Measurements from ENCODE around the gene MACROD1. TPM values are rescaled to one million over a fixed set of nuclear protein-coding genes. Genes with fewer than 3 reads are reported as not detected.

MACROD1 gene
- polyA plus RNA-seq, 4 donors, result 13.1 to 137 (median 17.8) TPM

DNA sequence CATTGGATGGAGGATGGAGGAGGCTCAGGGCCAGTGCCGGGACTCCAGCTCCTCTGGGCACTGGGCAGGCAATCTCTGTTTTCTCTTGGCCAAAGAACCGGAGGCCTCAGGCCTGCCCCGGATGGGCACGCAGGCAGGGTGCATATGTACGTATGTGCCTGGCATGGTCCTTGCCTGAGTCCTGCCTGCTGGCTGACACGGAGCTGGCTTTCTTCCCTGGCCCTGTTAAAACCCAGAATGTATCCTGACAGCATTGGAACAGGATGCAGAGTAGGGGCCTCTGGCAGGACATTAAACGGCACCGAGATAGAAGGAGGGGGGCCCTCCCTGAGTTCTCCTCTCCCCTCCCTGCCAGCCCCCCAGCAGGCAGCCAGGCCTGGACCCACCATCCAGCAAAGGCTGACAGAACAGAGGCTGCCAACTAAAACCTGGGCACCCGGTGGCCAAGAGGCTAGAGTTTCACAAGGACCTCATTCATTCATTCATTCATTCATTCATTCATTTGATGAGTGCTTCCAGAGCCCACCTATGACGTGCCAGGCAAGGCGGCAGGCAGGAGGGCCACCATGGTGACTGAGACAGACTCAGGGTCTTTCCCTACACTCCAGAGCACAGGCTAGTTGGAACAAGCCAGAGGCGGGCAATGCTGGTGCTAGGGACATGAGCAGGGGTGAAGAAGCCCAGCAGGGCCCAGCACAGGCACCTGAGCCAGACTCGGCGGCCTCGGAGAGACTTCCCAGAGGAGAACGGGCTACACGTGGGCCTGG, 101.4 kb downstream of the MACROD1 start:
- no peak for FAIRE-seq
- H3K9me3 ChIP-seq (ENCODE audit: control insufficient read depth in 2 of 2, insufficient read depth in 1 of 2, low read depth in 1 of 2, low read length in 1 of 2), result no peaks in the 10 kb centered on the region

DNA sequence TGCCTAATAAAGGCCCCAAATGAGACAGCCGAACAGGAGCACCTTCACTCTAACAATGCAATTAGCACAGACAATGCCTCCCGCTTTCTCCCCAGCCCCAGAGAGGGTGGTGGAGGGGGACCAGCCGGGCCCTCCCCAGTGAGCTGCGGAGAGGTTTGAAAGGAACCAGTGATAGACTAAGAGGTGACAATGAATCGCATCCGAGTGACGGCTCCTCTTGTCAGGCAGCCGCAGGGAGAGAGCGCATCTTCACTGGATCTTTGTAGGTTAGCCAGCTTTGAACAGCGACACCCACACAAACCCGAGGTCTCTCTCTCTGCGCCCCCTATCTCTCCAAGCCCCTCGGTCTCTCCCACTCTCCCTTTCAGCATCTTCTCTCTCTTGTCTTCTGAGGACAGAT, 102.1 kb downstream of the MACROD1 start:
- H3K36me3 ChIP-seq (ENCODE audit: control insufficient read depth in 3 of 3, insufficient read depth in 2 of 3, low read depth in 1 of 3, low read length in 3 of 3), result peaks cover 0 to 6% (median 0%) of the 10 kb centered on the region in 3 donors
- no peak overlapping the region for H3K27ac ChIP-seq (ENCODE audit: low read depth in 1 of 3, low read length in 2 of 3)
- FAIRE-seq (no peak), DNase-seq (no peak)
- no peaks in the 10 kb centered on the region for H3K9me3 ChIP-seq (ENCODE audit: control insufficient read depth in 2 of 2, insufficient read depth in 1 of 2, low read depth in 1 of 2, low read length in 1 of 2)
- peaks cover 0 to 12% (median 0%) of the 10 kb centered on the region in 3 donors for H3K4me1 ChIP-seq (ENCODE audit: control insufficient read depth in 3 of 3, insufficient read depth in 2 of 3, low read depth in 1 of 3, low read length in 2 of 3)
- H3K4me3 ChIP-seq (ENCODE audit: low read depth in 1 of 3, low read length in 3 of 3), result no peak overlapping the region
- peaks cover 0 to 25% (median 9%) of the 10 kb centered on the region in 3 donors for H3K27me3 ChIP-seq (ENCODE audit: control insufficient read depth in 3 of 3, insufficient read depth in 3 of 3, low read length in 3 of 3)
- WGBS, 3 donors, result 91 to 96% (median 93%) methylated on average over 13 of the region's 13 CpGs

More for the DNA sequence above, 101.4 kb downstream of the MACROD1 start:
- Histone ChIP-seq H3K27ac (ENCODE audit: low read depth in 1 of 3, low read length in 2 of 3) (no peak overlapping the region), H3K27me3 (ENCODE audit: control insufficient read depth in 3 of 3, insufficient read depth in 3 of 3, low read length in 3 of 3) (peaks cover 0 to 26% (median 9%) of the 10 kb centered on the region in 3 donors), H3K4me3 (ENCODE audit: low read depth in 1 of 3, low read length in 3 of 3) (no peak overlapping the region), H3K4me1 (ENCODE audit: control insufficient read depth in 3 of 3, insufficient read depth in 2 of 3, low read depth in 1 of 3, low read length in 2 of 3) (peaks cover 0 to 16% (median 0%) of the 10 kb centered on the region in 3 donors), H3K36me3 (ENCODE audit: control insufficient read depth in 3 of 3, insufficient read depth in 2 of 3, low read depth in 1 of 3, low read length in 3 of 3) (peaks cover 0 to 6% (median 0%) of the 10 kb centered on the region in 3 donors)
- no peak for DNase-seq
- WGBS, 3 donors, result 88 to 93% (median 89%) methylated on average over 17 of the region's 17 CpGs

DNA sequence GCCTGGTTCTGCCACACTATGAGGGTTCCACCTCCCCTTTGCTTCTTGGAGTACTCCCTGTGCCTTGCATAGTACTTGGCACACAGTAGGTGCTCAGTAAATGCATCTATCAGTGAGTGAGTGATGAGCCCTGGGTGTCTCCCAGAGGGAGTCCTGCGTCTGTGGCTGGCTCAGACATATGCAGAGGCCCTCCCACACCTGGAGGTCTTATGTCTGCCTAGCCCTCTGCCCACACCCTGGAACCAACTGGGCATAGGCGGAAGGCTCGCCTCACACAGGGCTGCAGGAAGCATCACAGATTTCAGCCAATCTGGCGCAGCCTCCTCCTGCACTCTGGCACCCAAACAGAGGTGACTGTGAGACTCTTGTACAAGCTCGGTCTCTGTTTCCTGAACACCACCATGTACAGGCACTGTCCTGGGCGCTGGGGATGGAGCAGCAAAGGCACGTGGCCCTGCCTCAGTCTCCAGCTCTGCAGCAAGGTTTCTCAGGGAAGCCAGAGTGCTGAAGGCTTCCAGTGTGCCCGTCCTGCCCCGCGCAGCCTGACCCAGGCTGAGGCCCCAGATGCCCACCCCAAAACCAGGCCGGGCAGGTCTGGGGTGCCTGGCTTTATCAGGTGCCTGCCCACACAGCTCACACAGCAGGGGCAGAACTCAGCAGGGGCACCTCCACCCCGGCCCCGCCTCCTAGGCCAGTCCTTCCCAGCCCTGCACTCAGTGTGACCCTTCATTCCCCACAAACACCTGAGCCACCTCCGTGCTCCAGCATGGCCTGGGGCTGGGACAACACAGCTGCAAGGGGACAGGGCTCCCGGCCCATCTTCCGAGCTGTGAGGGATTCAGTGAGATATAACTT, 103.5 kb downstream of the MACROD1 start:
- Histone ChIP-seq H3K9me3 (ENCODE audit: control insufficient read depth in 2 of 2, insufficient read depth in 1 of 2, low read depth in 1 of 2, low read length in 1 of 2) (no peaks in the 10 kb centered on the region), H3K36me3 (ENCODE audit: control insufficient read depth in 3 of 3, insufficient read depth in 2 of 3, low read depth in 1 of 3, low read length in 3 of 3) (peaks cover 0 to 6% (median 0%) of the 10 kb centered on the region in 3 donors), H3K27me3 (ENCODE audit: control insufficient read depth in 3 of 3, insufficient read depth in 3 of 3, low read length in 3 of 3) (peaks cover 0 to 25% (median 9%) of the 10 kb centered on the region in 3 donors), H3K27ac (ENCODE audit: low read depth in 1 of 3, low read length in 2 of 3) (no peak overlapping the region), H3K4me1 (ENCODE audit: control insufficient read depth in 3 of 3, insufficient read depth in 2 of 3, low read depth in 1 of 3, low read length in 2 of 3) (peaks cover 0 to 12% (median 0%) of the 10 kb centered on the region in 3 donors), H3K4me3 (ENCODE audit: low read depth in 1 of 3, low read length in 3 of 3) (no peak overlapping the region)
- DNase-seq (no peak), FAIRE-seq (no peak)
- WGBS, 3 donors, result 89 to 93% (median 89%) methylated on average over 15 to 16 of the region's 16 CpGs

DNA sequence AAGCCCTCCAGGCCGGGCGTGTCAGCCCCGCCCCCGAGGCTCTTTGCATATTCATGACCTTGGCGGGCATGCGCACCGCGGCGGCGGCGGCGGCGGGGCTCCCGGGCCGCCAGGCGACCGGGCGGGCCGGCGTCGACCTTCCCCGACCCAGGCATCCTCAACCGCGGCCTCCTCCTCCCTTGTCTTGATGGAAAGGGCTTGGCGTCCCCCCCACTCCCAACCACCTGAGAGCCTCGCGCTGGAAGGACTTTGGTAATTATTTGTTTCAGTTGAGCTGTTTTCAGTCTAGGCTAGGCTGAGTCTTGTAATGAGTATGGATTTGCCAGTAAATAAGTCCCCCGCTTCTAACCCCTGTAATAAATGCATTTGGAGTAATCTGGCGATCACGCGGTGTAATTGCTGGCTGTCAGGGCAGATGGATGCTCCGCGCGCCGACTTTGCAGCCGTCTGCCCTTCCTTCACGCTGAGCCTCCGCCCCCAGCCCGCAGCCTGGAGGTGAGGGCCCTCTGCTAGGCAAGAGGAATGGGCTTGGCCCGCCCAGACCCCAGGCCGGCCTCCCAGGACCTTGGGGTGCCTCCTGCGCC, 105.0 kb downstream of the MACROD1 start:
- FAIRE-seq, result no peak
- Histone ChIP-seq H3K27me3 (ENCODE audit: control insufficient read depth in 3 of 3, insufficient read depth in 3 of 3, low read length in 3 of 3) (peaks cover 0 to 25% (median 9%) of the 10 kb centered on the region in 3 donors), H3K36me3 (ENCODE audit: control insufficient read depth in 3 of 3, insufficient read depth in 2 of 3, low read depth in 1 of 3, low read length in 3 of 3) (peaks cover 0 to 6% (median 0%) of the 10 kb centered on the region in 3 donors), H3K27ac (ENCODE audit: low read depth in 1 of 3, low read length in 2 of 3) (no peak overlapping the region), H3K4me1 (ENCODE audit: control insufficient read depth in 3 of 3, insufficient read depth in 2 of 3, low read depth in 1 of 3, low read length in 2 of 3) (peaks cover 0 to 12% (median 0%) of the 10 kb centered on the region in 3 donors), H3K4me3 (ENCODE audit: low read depth in 1 of 3, low read length in 3 of 3) (peak overlapping the region; percentile 16 to 31 (median 29)), H3K9me3 (ENCODE audit: control insufficient read depth in 2 of 2, insufficient read depth in 1 of 2, low read depth in 1 of 2, low read length in 1 of 2) (no peaks in the 10 kb centered on the region)
- WGBS, 3 donors, result 1 to 3% (median 2%) methylated on average over 42 of the region's 42 CpGs
- DNase-seq, result peak; percentile 16 to 68

DNA sequence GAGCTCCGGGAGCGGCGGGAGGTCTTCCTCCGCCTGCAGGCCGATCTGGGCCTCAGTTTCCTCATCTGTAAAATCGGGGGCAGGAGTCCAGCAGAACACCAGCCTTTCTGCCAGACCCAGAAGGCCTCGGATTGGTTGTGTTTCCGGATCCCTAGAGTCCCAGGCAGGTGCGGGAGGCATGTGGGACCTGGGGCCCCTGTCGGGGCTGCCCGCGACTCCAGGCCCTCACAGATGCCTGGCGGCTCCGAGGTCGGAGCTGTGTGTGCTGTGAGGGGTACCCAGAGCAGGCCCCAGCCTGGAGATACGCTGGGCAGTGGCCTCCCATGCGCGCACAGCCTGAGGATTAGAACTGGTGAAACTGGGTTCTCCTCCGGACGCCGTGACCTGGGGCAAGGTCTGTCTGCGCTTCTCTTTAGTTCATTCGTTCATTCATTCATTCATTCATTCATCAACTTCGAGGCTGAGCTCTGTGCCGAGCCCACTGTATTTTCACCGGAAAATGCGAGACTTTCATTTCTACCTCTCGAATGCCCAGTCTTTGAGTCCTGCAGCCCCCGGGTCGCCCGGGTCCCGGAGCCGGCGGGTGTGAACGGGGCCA, 105.6 kb downstream of the MACROD1 start:
- Histone ChIP-seq H3K9me3 (ENCODE audit: control insufficient read depth in 2 of 2, insufficient read depth in 1 of 2, low read depth in 1 of 2, low read length in 1 of 2) (no peaks in the 10 kb centered on the region), H3K27me3 (ENCODE audit: control insufficient read depth in 3 of 3, insufficient read depth in 3 of 3, low read length in 3 of 3) (peaks cover 0 to 25% (median 9%) of the 10 kb centered on the region in 3 donors), H3K4me1 (ENCODE audit: control insufficient read depth in 3 of 3, insufficient read depth in 2 of 3, low read depth in 1 of 3, low read length in 2 of 3) (peaks cover 0 to 12% (median 0%) of the 10 kb centered on the region in 3 donors), H3K27ac (ENCODE audit: low read depth in 1 of 3, low read length in 2 of 3) (no peak overlapping the region), H3K36me3 (ENCODE audit: control insufficient read depth in 3 of 3, insufficient read depth in 2 of 3, low read depth in 1 of 3, low read length in 3 of 3) (peaks cover 0 to 6% (median 0%) of the 10 kb centered on the region in 3 donors), H3K4me3 (ENCODE audit: low read depth in 1 of 3, low read length in 3 of 3) (peak overlapping the region in 2 of 3 donors; percentile 29 to 31)
- FAIRE-seq (no peak), DNase-seq (peak in 1 of 2 donors; percentile 11)
- 22 to 51% (median 42%) methylated on average over 34 to 35 of the region's 35 CpGs for WGBS, 3 donors

DNA sequence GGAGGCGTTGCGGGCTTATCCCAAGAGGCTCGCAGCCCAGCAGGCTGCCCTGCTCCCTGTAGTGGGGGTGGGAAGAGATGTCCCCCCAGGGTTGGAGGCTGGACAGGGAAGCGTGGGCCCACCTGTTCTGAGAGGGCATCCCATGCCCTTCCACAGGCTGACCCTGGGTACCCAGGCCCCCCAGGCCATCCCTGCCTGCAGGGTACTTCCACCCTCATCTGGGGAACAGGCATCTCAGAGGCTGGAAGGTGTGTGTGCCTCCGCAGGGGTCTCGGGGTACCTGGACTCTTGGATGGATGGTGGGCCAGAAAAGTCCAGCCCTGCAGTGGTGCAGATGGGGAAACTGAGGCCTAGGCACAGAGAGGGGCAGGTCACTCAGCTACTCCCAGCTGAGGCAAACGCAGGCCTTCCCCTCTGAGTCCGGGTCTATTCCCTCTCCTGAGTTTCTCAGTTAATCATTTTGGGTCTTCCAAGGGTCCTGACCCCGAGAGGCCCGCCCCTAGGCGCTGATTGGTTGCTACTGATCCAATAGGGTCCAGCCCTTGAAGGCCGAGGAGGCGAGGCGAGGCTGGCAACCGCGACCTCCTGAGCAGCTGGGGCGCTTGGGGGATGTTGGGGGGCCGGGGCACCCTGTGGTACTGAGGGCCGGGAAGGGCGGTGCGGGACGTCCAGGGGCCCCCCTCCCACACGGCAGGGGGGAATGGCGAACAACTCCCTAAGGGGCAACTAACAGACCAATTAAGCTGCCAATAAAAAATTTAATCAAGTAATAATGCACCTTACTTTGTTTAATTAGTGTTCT, 106.4 kb downstream of the MACROD1 start:
- FAIRE-seq (no peak), DNase-seq (no peak)
- Histone ChIP-seq H3K36me3 (ENCODE audit: control insufficient read depth in 3 of 3, insufficient read depth in 2 of 3, low read depth in 1 of 3, low read length in 3 of 3) (peaks cover 0 to 6% (median 0%) of the 10 kb centered on the region in 3 donors), H3K4me1 (ENCODE audit: control insufficient read depth in 3 of 3, insufficient read depth in 2 of 3, low read depth in 1 of 3, low read length in 2 of 3) (peaks cover 0 to 12% (median 0%) of the 10 kb centered on the region in 3 donors), H3K27me3 (ENCODE audit: control insufficient read depth in 3 of 3, insufficient read depth in 3 of 3, low read length in 3 of 3) (peaks cover 0 to 25% (median 6%) of the 10 kb centered on the region in 3 donors), H3K9me3 (ENCODE audit: control insufficient read depth in 2 of 2, insufficient read depth in 1 of 2, low read depth in 1 of 2, low read length in 1 of 2) (no peaks in the 10 kb centered on the region), H3K27ac (ENCODE audit: low read depth in 1 of 3, low read length in 2 of 3) (no peak overlapping the region), H3K4me3 (ENCODE audit: low read depth in 1 of 3, low read length in 3 of 3) (no peak overlapping the region)
- WGBS, 3 donors, result 72 to 92% (median 85%) methylated on average over 23 to 24 of the region's 24 CpGs

DNA sequence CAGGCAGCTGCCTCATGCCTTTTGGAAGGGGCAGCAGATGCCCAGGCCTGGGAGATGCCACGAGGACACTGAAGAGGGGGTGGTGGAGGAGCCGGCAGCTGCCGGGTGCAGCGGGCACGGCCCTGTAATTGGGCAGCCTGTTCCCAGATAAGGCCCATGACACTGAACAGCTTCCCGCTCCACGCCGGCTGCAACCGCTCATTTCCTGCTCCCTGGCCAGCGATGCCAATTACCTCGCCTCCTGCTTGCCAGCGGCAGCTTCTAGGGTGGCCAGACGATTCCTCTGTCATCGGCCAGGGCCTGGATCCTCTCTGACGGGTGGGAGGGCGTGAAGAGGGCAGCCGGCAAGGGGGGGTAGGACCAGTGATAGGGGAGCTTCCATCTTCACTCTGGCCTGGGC, 107.4 kb downstream of the MACROD1 start:
- H3K9me3 ChIP-seq (ENCODE audit: control insufficient read depth in 2 of 2, insufficient read depth in 1 of 2, low read depth in 1 of 2, low read length in 1 of 2), result no peaks in the 10 kb centered on the region
- H3K27ac ChIP-seq (ENCODE audit: low read depth in 1 of 3, low read length in 2 of 3), result no peak overlapping the region
- peaks cover 0 to 3% (median 0%) of the 10 kb centered on the region in 3 donors for H3K36me3 ChIP-seq (ENCODE audit: control insufficient read depth in 3 of 3, insufficient read depth in 2 of 3, low read depth in 1 of 3, low read length in 3 of 3)
- no peak overlapping the region for H3K4me3 ChIP-seq (ENCODE audit: low read depth in 1 of 3, low read length in 3 of 3)
- no peak for FAIRE-seq
- WGBS, 3 donors, result 77 to 85% (median 85%) methylated on average over 14 to 17 of the region's 17 CpGs
- H3K4me1 ChIP-seq (ENCODE audit: control insufficient read depth in 3 of 3, insufficient read depth in 2 of 3, low read depth in 1 of 3, low read length in 2 of 3), result peaks cover 0 to 12% (median 0%) of the 10 kb centered on the region in 3 donors
- H3K27me3 ChIP-seq (ENCODE audit: control insufficient read depth in 3 of 3, insufficient read depth in 3 of 3, low read length in 3 of 3), result peaks cover 0 to 25% (median 6%) of the 10 kb centered on the region in 3 donors
- no peak for DNase-seq
